Esophagus muscularis mucosa (tissue), 4 donors: ENCODE measurements around the gene CNPPD1. TPM values are rescaled to one million over a fixed set of nuclear protein-coding genes. Genes with fewer than 3 reads are reported as not detected.

ENCODE experiments used
- DNase-seq: peaks from one replicate; pipeline ENCODE4 v3.0.0-alpha.2; 2017; ENCODE audit errors: extremely low spot score
- H3K27ac ChIP-seq, 4 donors: fragments of 200-600 bp; sonication (generic); replicated peaks in 1 of 4; 1 replicate in 3 of 4; 2 replicates in 1 of 4; pipeline ENCODE4 v1.5.1; 2016 to 2019; ENCODE audit warnings: mild to moderate bottlenecking in 1 of 4
- H3K27me3 ChIP-seq, 4 donors: fragments of 200-600 bp; sonication (generic); one replicate each; pipeline versions ENCODE4 v1.5.1 to v1.6.0; 2016 to 2019
- H3K36me3 ChIP-seq, 4 donors: fragments of 200-600 bp; sonication (generic); one replicate each; pipeline ENCODE4 v1.5.1; 2016 to 2019
- H3K4me1 ChIP-seq, 4 donors: fragments of 200-600 bp; sonication (generic); one replicate each; pipeline ENCODE4 v1.5.1; 2016 to 2019
- H3K4me3 ChIP-seq, 4 donors: fragments of 200-600 bp; sonication (generic); 1 replicate in 2 of 4; 2 replicates in 2 of 4; pipeline ENCODE4 v1.5.1; 2016 to 2019; ENCODE audit warnings: mild to moderate bottlenecking in 4 of 4, moderate library complexity in 1 of 4
- H3K9me3 ChIP-seq, 4 donors: fragments of 200-600 bp; sonication (generic); 1 replicate in 3 of 4; 2 replicates in 1 of 4; pipeline ENCODE4 v1.5.1; 2016 to 2019
- EP300 ChIP-seq: sonication (generic); formaldehyde crosslinking; IDR thresholded peaks from one replicate; pipeline ENCODE4 v1.6.1; 2017; ENCODE audit warnings: antibody characterized with exemption
- POLR2A ChIP-seq: fragments of 450-650 bp; IDR thresholded peaks from one replicate; pipeline ENCODE4 v1.6.1; 2017; ENCODE audit warnings: antibody characterized with exemption, moderate library complexity, mild to moderate bottlenecking, low read depth
- POLR2AphosphoS5 ChIP-seq, 2 donors: sonication (generic); formaldehyde crosslinking; IDR thresholded peaks; one replicate each; pipeline ENCODE4 v1.6.1; 2017; ENCODE audit warnings: antibody characterized with exemption in 2 of 2
- WGBS: methylation state at CpG from one replicate; pipeline ENCODE4 v1.1.5; 2018; 5-methylcytosine and 5-hydroxymethylcytosine counted together
- intact Hi-C: fragments of 100-400 bp; cut with DNase I; formaldehyde crosslinking; loops from one replicate; pipeline ENCODE4 v1.15.1; 2023
- total RNA-seq, 4 donors: library from RNA; depleted of rRNA; stranded (reverse); fragments of >200 nt; gene quantifications; one replicate each; pipeline versions ENCODE4 v1.1.0 to v1.2.1, GENCODE V29; 2016
- TF ChIP-seq, protein P1 (sequence below), 3 experiments: fragments of 200-600 bp in 2 of 3; fragments of 450-650 bp in 1 of 3; sonication (generic) in 2 of 3; IDR thresholded peaks; one replicate each; pipeline ENCODE4 v1.5.1; 2017 to 2019; ENCODE audit warnings: antibody characterized with exemption in 3 of 3, mild to moderate bottlenecking in 2 of 3, moderate library complexity in 1 of 3

CNPPD1 gene
- total RNA-seq, 4 donors from 2014 or later: 41.9 to 98.0 (median 61.9) TPM

- intact Hi-C loops: loop anchor here (10.0 kb wide), 1 partner anchor 209 kb away; the partner anchor contains the start of gene DNPEP
- Histone ChIP-seq H3K9me3 (no peaks in the 10 kb centered on the region), H3K4me3 (peak overlapping the region; percentile 95 to 100 (median 96)), H3K27ac (peak overlapping the region; percentile 95 to 100 (median 96)), H3K27me3 (no peaks in the 10 kb centered on the region), H3K36me3 (peaks cover 36 to 57% (median 53%) of the 10 kb centered on the region in 4 donors), H3K4me1 (peaks cover 28 to 64% (median 54%) of the 10 kb centered on the region in 4 donors)
- TF ChIP-seq POLR2A (no peak), EP300 (no peak), POLR2AphosphoS5 (IDR thresholded peaks at IDR 0.05) (peak in 1 of 2 donors; percentile 10)
- TF ChIP-seq, protein P1, sequence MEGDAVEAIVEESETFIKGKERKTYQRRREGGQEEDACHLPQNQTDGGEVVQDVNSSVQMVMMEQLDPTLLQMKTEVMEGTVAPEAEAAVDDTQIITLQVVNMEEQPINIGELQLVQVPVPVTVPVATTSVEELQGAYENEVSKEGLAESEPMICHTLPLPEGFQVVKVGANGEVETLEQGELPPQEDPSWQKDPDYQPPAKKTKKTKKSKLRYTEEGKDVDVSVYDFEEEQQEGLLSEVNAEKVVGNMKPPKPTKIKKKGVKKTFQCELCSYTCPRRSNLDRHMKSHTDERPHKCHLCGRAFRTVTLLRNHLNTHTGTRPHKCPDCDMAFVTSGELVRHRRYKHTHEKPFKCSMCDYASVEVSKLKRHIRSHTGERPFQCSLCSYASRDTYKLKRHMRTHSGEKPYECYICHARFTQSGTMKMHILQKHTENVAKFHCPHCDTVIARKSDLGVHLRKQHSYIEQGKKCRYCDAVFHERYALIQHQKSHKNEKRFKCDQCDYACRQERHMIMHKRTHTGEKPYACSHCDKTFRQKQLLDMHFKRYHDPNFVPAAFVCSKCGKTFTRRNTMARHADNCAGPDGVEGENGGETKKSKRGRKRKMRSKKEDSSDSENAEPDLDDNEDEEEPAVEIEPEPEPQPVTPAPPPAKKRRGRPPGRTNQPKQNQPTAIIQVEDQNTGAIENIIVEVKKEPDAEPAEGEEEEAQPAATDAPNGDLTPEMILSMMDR (IDR thresholded peaks at IDR 0.05): peak in 2 of 3 experiments; percentile 10 to 13
- DNase-seq: peak; percentile 91
- 12% methylated on average over 8 of the region's 45 CpGs for WGBS
Observed at GRCh38 chr2:219175928-219176817, 552 bp downstream of the CNPPD1 start.

- H3K36me3 ChIP-seq: peaks cover 29 to 50% (median 47%) of the 10 kb centered on the region in 4 donors
- TF ChIP-seq, protein P1 (IDR thresholded peaks at IDR 0.05): no peak
- TF ChIP-seq POLR2AphosphoS5 (IDR thresholded peaks at IDR 0.05) (no peak), POLR2A (no peak), EP300 (no peak)
- peak; percentile 66 for DNase-seq
- no peaks in the 10 kb centered on the region for H3K27me3 ChIP-seq
- H3K27ac ChIP-seq: peak overlapping the region in 3 of 4 donors; percentile 95 to 100 (median 98)
- H3K4me1 ChIP-seq: peaks cover 35 to 67% (median 59%) of the 10 kb centered on the region in 4 donors
- peak overlapping the region; percentile 95 to 100 (median 96) for H3K4me3 ChIP-seq
- WGBS: 83% methylated on average over 7 of the region's 7 CpGs
- H3K9me3 ChIP-seq: no peaks in the 10 kb centered on the region
- intact Hi-C loops: loop anchor here (10.0 kb wide), 1 partner anchor 209 kb away; the partner anchor contains the start of gene DNPEP
Observed at GRCh38 chr2:219175486-219175885, 1.2 kb downstream of the CNPPD1 start.

DNA sequence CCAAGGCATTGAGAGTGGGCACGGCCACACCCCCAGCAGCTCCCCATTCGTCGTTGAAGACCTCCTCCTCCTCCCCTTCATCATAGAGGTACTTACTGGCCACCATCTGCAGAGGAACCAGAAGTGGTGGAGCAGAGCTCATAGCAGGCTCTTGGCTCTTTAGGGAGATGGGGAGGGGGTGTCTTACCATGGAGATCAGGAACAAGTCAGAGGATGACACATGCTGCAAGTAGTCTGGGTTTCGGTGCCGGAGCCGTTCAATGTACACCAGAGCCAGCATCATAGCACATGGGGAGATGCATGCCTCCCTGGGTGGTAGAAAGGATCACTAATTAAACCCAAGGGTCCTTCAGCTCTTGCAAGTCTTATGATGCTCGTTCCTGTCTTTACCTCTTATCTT is 1.9 kb downstream of the CNPPD1 start:
- TF ChIP-seq POLR2AphosphoS5 (IDR thresholded peaks at IDR 0.05) (no peak), EP300 (no peak), POLR2A (no peak)
- TF ChIP-seq, protein P1 (IDR thresholded peaks at IDR 0.05): no peak
- Histone ChIP-seq H3K36me3 (peaks cover 22 to 43% (median 40%) of the 10 kb centered on the region in 4 donors), H3K4me3 (no peak overlapping the region), H3K4me1 (peaks cover 36 to 71% (median 57%) of the 10 kb centered on the region in 4 donors), H3K9me3 (no peaks in the 10 kb centered on the region), H3K27ac (no peak overlapping the region), H3K27me3 (no peaks in the 10 kb centered on the region)
- intact Hi-C loops: loop anchor here (10.0 kb wide), 1 partner anchor 210 kb away; the partner anchor contains the start of gene DNPEP
- DNase-seq: peak; percentile 26
- 74% methylated on average over 6 of the region's 7 CpGs for WGBS

DNA sequence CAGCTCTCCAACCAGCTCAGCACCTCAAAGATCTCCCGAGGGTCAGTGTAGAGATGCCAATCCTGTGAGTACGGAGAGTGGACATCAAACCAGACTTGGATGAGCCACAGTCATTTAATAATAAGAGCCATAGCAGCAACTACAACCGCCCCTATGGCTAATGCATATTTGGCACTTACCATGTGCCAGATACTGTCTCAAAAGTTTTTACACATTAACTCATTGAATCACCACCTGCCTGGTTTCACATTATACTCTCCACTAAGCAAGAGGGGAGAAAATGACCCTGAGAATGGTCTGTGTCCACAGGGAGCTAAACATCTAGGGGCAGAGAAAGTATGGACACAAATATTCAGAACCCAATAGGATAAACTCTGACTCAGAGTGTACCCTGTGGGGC is 2.6 kb downstream of the CNPPD1 start:
- intact Hi-C loops: loop anchor here (10.0 kb wide), 1 partner anchor 211 kb away; the partner anchor contains the start of gene DNPEP
- TF ChIP-seq POLR2AphosphoS5 (IDR thresholded peaks at IDR 0.05): no peak
- no peak for TF ChIP-seq EP300
- no peak for TF ChIP-seq POLR2A
- TF ChIP-seq, protein P1 (IDR thresholded peaks at IDR 0.05): no peak

More for the DNA sequence above, 2.6 kb downstream of the CNPPD1 start:
- Histone ChIP-seq H3K9me3 (no peaks in the 10 kb centered on the region), H3K4me1 (peaks cover 30 to 65% (median 50%) of the 10 kb centered on the region in 4 donors), H3K27me3 (no peaks in the 10 kb centered on the region), H3K36me3 (peaks cover 19 to 39% (median 35%) of the 10 kb centered on the region in 4 donors), H3K27ac (no peak overlapping the region), H3K4me3 (no peak overlapping the region)
- DNase-seq: no peak
- WGBS: 89% methylated on average over 3 of the region's 3 CpGs
